Esophagus (tissue), 2 donors: ENCODE results near the gene TCF7L1. TPM values are rescaled to one million over a fixed set of nuclear protein-coding genes. Genes with fewer than 3 reads are reported as not detected.

Experiments used
- H3K27ac ChIP-seq, 2 donors: one replicate each; pipeline ENCODE4 v1.5.1; 2013; ENCODE audit warnings: low read depth in 2 of 2, mild to moderate bottlenecking in 2 of 2, inconsistent platforms in 1 of 2, low read length in 1 of 2, moderate library complexity in 1 of 2
- H3K27me3 ChIP-seq, 2 donors: one replicate each; pipeline ENCODE4 v1.6.1; 2013; ENCODE audit warnings: low read length in 2 of 2, control low read depth in 1 of 2, mild to moderate bottlenecking in 1 of 2; ENCODE audit not compliant: insufficient read depth in 2 of 2, control insufficient read depth in 1 of 2
- H3K36me3 ChIP-seq, 2 donors: one replicate each; pipeline ENCODE4 v1.6.1; 2013; ENCODE audit warnings: low read length in 1 of 2; ENCODE audit not compliant: control insufficient read depth in 2 of 2, insufficient read depth in 2 of 2
- H3K4me1 ChIP-seq, 2 donors: one replicate each; pipeline ENCODE4 v1.6.1; 2013; ENCODE audit warnings: low read length in 1 of 2; ENCODE audit not compliant: control insufficient read depth in 2 of 2, insufficient read depth in 2 of 2
- H3K4me3 ChIP-seq, 2 donors: one replicate each; pipeline ENCODE4 v1.5.1; 2013; ENCODE audit warnings: low read length in 2 of 2, mild to moderate bottlenecking in 2 of 2, low read depth in 1 of 2, moderate library complexity in 1 of 2
- H3K9me3 ChIP-seq, 2 donors: one replicate each; pipeline ENCODE4 v1.6.1; 2013; ENCODE audit warnings: mild to moderate bottlenecking in 2 of 2, low read depth in 1 of 2, low read length in 1 of 2, moderate library complexity in 1 of 2; ENCODE audit not compliant: control insufficient read depth in 2 of 2, insufficient read depth in 1 of 2
- whole genome bisulfite sequencing, 2 donors: extraction: QIAGEN DNeasy Blood & Tissue Kit; methylation state at CpG; one replicate each; pipeline ENCODE4 v1.1.7; 2013; 5-methylcytosine and 5-hydroxymethylcytosine counted together
- polyA plus RNA-seq, 2 donors: library from polyadenylated mRNA; stranded (reverse); fragments of 200-250 nt; gene quantifications; one replicate each; pipeline ENCODE4 v1.2.3, GENCODE V29; 2013
- donor health status: healthy with polysubstance abuse.
- donor health status: Bipolar disorder and iron deficiency.

Gene TCF7L1
- polyA plus RNA-seq, 2 donors = 3.5 to 4.0 TPM

- Histone ChIP-seq H3K36me3 (no peaks in the 10 kb centered on the region), H3K4me3 (no peak overlapping the region), H3K27me3 (no peaks in the 10 kb centered on the region), H3K9me3 (peaks cover 0 to 1% of the 10 kb centered on the region in 2 donors), H3K4me1 (peaks cover 0 to 5% of the 10 kb centered on the region in 2 donors), H3K27ac (no peak overlapping the region)
- WGBS, 2 donors = 93 to 95% methylated on average over 6 of the region's 6 CpGs
Observed at GRCh38 chr2:85184990-85185389, 51.8 kb downstream of the TCF7L1 start.

GRCh38 chr2:85185431-85185940 is 52.3 kb downstream of the TCF7L1 start:
- H3K27me3 ChIP-seq = no peaks in the 10 kb centered on the region
- H3K4me3 ChIP-seq = no peak overlapping the region
- peaks cover 0 to 1% of the 10 kb centered on the region in 2 donors for H3K9me3 ChIP-seq
- H3K27ac ChIP-seq = no peak overlapping the region
- H3K4me1 ChIP-seq = peaks cover 0 to 5% of the 10 kb centered on the region in 2 donors
- H3K36me3 ChIP-seq = no peaks in the 10 kb centered on the region
- whole genome bisulfite sequencing, 2 donors = 76 to 95% methylated on average over 7 of the region's 7 CpGs

GRCh38 chr2:85187069-85187468 is 53.9 kb downstream of the TCF7L1 start:
- H3K4me1 ChIP-seq = peaks cover 0 to 5% of the 10 kb centered on the region in 2 donors
- WGBS, 2 donors = 68 to 86% methylated on average over 2 of the region's 2 CpGs
- H3K27me3 ChIP-seq = no peaks in the 10 kb centered on the region

GRCh38 chr2:85188852-85189251 is 55.7 kb downstream of the TCF7L1 start:
- H3K27me3 ChIP-seq = no peaks in the 10 kb centered on the region
- WGBS, 2 donors = 44 to 45% methylated on average over 5 of the region's 5 CpGs
- no peak overlapping the region for H3K27ac ChIP-seq
- H3K4me3 ChIP-seq = no peak overlapping the region
- no peaks in the 10 kb centered on the region for H3K36me3 ChIP-seq
- H3K4me1 ChIP-seq = peaks cover 0 to 2% of the 10 kb centered on the region in 2 donors
- peaks cover 0 to 1% of the 10 kb centered on the region in 2 donors for H3K9me3 ChIP-seq

More at GRCh38 chr2:85187069-85187468, 53.9 kb downstream of the TCF7L1 start:
- Histone ChIP-seq H3K9me3 (peaks cover 0 to 1% of the 10 kb centered on the region in 2 donors), H3K36me3 (no peaks in the 10 kb centered on the region), H3K27ac (no peak overlapping the region), H3K4me3 (no peak overlapping the region)

- Histone ChIP-seq H3K9me3 (no peaks in the 10 kb centered on the region), H3K27ac (no peak overlapping the region), H3K4me1 (peaks cover 0 to 2% of the 10 kb centered on the region in 2 donors), H3K4me3 (no peak overlapping the region), H3K36me3 (no peaks in the 10 kb centered on the region), H3K27me3 (no peaks in the 10 kb centered on the region)
- WGBS, 2 donors = 80 to 84% methylated on average over 12 of the region's 12 CpGs
Observed at GRCh38 chr2:85189606-85190270, 56.5 kb downstream of the TCF7L1 start.

GRCh38 chr2:85191157-85191556 is 58.0 kb downstream of the TCF7L1 start:
- H3K27me3 ChIP-seq = no peaks in the 10 kb centered on the region
- WGBS, 2 donors = 82 to 89% methylated on average over 2 of the region's 2 CpGs
- H3K27ac ChIP-seq = no peak overlapping the region
- H3K4me1 ChIP-seq = peaks cover 0 to 2% of the 10 kb centered on the region in 2 donors
- H3K36me3 ChIP-seq = no peaks in the 10 kb centered on the region
- no peaks in the 10 kb centered on the region for H3K9me3 ChIP-seq
- H3K4me3 ChIP-seq = no peak overlapping the region

- no peaks in the 10 kb centered on the region for H3K27me3 ChIP-seq
- H3K27ac ChIP-seq = no peak overlapping the region
- 79% methylated on average over 8 of the region's 8 CpGs for WGBS, 2 donors
- peaks cover 0 to 2% of the 10 kb centered on the region in 2 donors for H3K4me1 ChIP-seq
- H3K4me3 ChIP-seq = no peak overlapping the region
- H3K9me3 ChIP-seq = peaks cover 0 to 2% of the 10 kb centered on the region in 2 donors
- H3K36me3 ChIP-seq = no peaks in the 10 kb centered on the region
Observed at GRCh38 chr2:85194780-85195480, 61.7 kb downstream of the TCF7L1 start.

GRCh38 chr2:85195956-85196355 is 62.8 kb downstream of the TCF7L1 start:
- H3K27me3 ChIP-seq = no peaks in the 10 kb centered on the region
- WGBS, 2 donors = 43 to 58% methylated on average over 5 of the region's 5 CpGs
- peaks cover 0 to 2% of the 10 kb centered on the region in 2 donors for H3K9me3 ChIP-seq
- no peaks in the 10 kb centered on the region for H3K36me3 ChIP-seq
- no peak overlapping the region for H3K4me3 ChIP-seq
- no peak overlapping the region for H3K27ac ChIP-seq
- peaks cover 0 to 2% of the 10 kb centered on the region in 2 donors for H3K4me1 ChIP-seq

GRCh38 chr2:85199698-85200097 is 66.5 kb downstream of the TCF7L1 start:
- Histone ChIP-seq H3K4me1 (peaks cover 0 to 2% of the 10 kb centered on the region in 2 donors), H3K27me3 (no peaks in the 10 kb centered on the region), H3K4me3 (no peak overlapping the region), H3K9me3 (peaks cover 0 to 2% of the 10 kb centered on the region in 2 donors), H3K36me3 (no peaks in the 10 kb centered on the region), H3K27ac (no peak overlapping the region)
- WGBS, 2 donors = 87 to 88% methylated on average over 3 of the region's 3 CpGs
